ENCODE results near the gene SGMS2.

SGMS2 gene

DNA sequence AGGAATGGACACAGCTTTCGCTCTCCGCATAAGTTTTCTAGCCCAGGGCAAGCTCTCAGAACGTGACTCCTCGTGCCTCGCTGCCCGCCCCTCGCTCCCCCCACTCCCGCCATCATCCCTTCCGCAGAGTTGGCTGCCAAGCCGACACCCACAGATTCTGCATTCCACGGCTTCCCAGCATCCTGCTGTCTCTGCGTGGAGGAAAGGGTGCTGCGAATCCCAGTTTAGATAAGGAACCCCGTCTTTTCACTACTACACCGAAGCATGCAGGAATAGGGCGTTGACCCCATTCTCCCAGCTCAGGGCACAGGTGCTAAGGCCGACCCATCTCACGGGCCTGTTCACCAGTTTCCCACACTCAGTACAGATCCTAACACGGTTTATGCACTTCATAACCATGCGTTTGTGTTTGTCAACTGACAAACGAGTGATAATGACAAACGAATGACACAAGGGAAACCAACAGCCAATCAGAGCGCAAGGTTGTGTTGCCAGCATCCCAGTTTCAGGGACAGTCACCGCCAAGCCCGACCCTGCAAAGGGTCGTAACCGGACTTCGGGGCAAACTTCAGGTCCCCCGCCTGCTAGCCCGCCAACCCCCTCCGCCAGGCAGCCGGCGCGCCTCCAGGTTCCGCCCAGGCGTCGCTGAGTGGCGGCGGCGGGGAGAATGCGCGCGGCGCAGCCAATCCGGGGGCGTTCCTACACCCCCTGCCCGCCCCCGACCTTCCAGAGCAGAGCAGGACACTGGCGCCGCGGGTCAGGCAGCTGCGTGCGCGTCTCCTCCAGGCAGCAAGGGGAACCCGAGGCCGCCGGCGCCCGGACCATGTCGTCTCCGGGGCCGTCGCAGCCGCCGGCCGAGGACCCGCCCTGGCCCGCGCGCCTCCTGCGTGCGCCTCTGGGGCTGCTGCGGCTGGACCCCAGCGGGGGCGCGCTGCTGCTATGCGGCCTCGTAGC is 106.4 kb downstream of the SGMS2 start, which contains the start of gene CYP2U1:
CYP2U1 (plus strand) TSS at position 729 of the 954 bp plus-strand sequence; CDS start at position 824, 95 bp downstream.
- Histone ChIP-seq H3K36me3 (ENCODE audit: insufficient read depth, low read length) (no peaks in the 10 kb centered on the region), H3K9ac (ENCODE audit: low read depth, low read length) (peak within 1 kb of the TSS; percentile 61), H3K4me1 (ENCODE audit: insufficient read depth, low read length) (no peaks in the 10 kb centered on the region), H3K9me3 (ENCODE audit: control insufficient read depth, insufficient read depth, low read length) (no peaks in the 10 kb centered on the region)

DNA sequence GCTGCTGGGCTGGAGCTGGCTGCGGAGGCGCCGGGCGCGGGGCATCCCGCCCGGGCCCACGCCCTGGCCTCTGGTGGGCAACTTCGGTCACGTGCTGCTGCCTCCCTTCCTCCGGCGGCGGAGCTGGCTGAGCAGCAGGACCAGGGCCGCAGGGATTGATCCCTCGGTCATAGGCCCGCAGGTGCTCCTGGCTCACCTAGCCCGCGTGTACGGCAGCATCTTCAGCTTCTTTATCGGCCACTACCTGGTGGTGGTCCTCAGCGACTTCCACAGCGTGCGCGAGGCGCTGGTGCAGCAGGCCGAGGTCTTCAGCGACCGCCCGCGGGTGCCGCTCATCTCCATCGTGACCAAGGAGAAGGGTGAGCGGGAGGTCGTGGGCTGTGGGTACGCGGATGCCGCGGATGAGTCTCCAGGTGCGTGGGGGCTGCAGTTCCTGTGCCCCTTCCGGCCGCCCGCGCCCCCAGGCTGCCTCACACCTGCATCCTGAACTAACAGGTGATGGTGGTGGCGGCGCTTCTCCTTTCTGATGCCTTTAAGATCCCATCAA is 107.1 kb downstream of the SGMS2 start:
- Histone ChIP-seq H3K9ac (ENCODE audit: low read depth, low read length) (peak overlapping the region; percentile 61), H3K36me3 (ENCODE audit: insufficient read depth, low read length) (no peaks in the 10 kb centered on the region), H3K9me3 (ENCODE audit: control insufficient read depth, insufficient read depth, low read length) (no peaks in the 10 kb centered on the region), H3K4me1 (ENCODE audit: insufficient read depth, low read length) (no peaks in the 10 kb centered on the region)

DNA sequence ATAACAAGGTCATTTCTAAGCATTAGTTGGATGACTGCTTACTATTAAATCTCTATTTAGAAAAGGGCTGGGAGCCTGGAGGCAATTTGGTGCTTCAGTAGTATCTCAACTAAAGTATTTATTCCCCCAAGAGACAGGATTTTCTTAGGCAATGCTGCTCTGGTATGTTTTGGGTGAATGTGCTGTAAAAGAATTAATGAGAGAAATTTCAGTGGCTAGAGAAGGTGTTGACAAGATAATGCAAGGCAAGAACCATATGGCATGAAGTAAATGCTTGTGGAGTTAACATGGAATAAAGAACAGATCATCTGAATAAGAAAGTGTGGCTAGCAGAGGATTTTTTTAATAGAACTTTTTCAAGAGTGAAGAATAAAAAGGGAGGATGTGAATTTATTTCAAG is 110.5 kb downstream of the SGMS2 start:
- no peaks in the 10 kb centered on the region for H3K36me3 ChIP-seq (ENCODE audit: insufficient read depth, low read length)
- H3K4me1 ChIP-seq (ENCODE audit: insufficient read depth, low read length), result no peaks in the 10 kb centered on the region
- H3K9me3 ChIP-seq (ENCODE audit: control insufficient read depth, insufficient read depth, low read length), result no peaks in the 10 kb centered on the region
- no peak overlapping the region for H3K9ac ChIP-seq (ENCODE audit: low read depth, low read length)

DNA sequence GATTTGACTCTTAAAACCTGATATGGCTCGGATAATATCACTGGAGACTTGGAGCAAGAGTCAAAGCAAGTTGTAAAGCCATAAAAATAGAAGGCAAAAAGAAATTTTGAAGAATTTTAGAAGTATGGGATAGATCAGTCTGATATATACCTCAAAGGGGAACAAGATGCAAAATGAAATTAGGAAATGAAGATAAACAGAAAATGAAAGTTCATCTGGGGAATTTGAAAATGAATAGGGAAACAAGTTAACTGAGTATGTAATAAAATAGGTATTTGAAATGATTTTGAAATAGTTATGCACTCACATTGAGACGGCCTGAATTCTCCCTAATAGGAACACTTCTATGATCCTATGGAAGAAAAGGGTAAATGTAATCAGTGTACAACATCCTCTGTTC is 112.3 kb downstream of the SGMS2 start:
- no peaks in the 10 kb centered on the region for H3K36me3 ChIP-seq (ENCODE audit: insufficient read depth, low read length)
- no peaks in the 10 kb centered on the region for H3K4me1 ChIP-seq (ENCODE audit: insufficient read depth, low read length)
- no peaks in the 10 kb centered on the region for H3K9me3 ChIP-seq (ENCODE audit: control insufficient read depth, insufficient read depth, low read length)
- H3K9ac ChIP-seq (ENCODE audit: low read depth, low read length), result no peak overlapping the region

DNA sequence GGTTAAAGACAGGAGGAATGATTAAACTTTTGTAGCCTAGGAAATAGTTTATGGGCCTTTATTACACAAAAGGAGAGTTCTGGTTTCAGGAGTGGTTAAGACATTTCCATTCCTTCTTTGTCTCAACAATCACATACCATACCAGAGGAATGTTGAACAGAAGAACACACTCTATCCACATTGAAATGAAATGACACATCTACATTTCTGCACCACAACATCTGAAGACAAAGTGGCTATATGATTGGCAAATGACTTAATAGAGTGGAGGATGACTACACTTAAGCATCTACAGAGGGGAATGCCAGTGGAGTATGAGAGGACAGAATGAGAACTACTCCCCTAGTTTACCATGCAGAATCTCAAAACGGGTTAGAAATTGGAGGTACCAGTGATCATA is 114.6 kb downstream of the SGMS2 start:
- no peaks in the 10 kb centered on the region; the same call in 1 of the 2 replicates for H3K36me3 ChIP-seq (ENCODE audit: insufficient read depth, low read length)
- H3K9ac ChIP-seq (ENCODE audit: low read depth, low read length), result no peak overlapping the region
- no peaks in the 10 kb centered on the region for H3K4me1 ChIP-seq (ENCODE audit: insufficient read depth, low read length)
- H3K9me3 ChIP-seq (ENCODE audit: control insufficient read depth, insufficient read depth, low read length), result no peaks in the 10 kb centered on the region

DNA sequence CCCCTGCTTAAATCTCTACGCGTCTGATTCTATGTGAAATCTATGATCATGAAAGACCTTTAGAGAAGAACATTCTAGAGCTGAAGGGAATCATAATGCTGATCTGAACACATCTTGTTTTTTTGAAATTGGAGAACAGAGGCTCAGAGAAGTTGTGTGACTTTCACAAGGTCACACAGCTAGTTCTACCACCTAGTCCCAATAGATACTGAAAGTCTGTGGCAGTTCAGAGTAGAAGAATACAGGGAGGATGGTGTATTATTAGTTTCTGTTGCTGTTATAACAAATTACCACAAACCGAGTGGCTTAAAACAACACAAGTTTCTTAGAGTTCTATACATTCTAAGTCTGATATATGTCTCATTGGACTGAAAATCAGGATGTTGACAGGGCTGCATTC is 121.1 kb downstream of the SGMS2 start:
- Histone ChIP-seq H3K4me1 (ENCODE audit: insufficient read depth, low read length) (no peaks in the 10 kb centered on the region), H3K9me3 (ENCODE audit: control insufficient read depth, insufficient read depth, low read length) (no peaks in the 10 kb centered on the region), H3K9ac (ENCODE audit: low read depth, low read length) (no peak overlapping the region), H3K36me3 (ENCODE audit: insufficient read depth, low read length) (peaks cover 7% of the 10 kb centered on the region)

DNA sequence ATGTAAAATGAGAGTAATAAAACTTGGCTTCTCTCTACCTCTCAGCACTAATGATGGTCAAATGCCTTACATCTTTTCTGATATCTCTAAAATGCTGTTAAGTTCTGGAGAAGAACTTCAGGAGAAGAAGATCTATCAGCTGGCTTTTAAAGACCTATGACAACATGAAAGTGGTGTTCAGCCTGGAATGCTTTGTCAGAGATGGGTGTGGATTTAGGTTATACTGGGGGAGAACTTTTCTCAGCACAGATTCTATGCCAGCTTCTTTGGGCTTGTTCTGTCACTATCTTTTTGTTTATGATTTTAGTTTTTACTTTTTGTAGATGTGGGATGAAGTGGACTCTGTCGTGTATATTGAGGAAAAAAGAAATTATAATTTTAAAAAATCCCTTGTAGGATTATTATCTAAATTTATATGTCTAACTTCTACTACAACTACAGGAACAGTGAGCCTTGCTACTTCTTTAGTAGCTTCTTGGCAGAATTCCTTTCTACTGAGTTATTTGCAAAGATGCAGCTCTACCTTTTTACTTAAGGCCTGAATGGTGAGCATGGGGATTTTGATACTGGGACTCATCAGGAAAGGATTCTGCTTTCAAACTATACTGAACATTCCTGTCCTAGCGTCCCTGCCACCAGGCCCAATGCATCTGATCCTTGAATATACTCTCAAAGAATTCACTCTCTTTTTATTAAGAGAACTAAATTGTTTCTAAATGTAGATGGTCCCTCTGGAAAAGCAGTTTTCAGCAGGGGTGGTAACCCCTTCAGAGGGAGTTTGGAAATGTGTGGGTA is 126.2 kb downstream of the SGMS2 start:
- Histone ChIP-seq H3K9ac (ENCODE audit: low read depth, low read length) (no peak overlapping the region), H3K9me3 (ENCODE audit: control insufficient read depth, insufficient read depth, low read length) (no peaks in the 10 kb centered on the region; the same call in 1 of the 2 replicates), H3K4me1 (ENCODE audit: insufficient read depth, low read length) (no peaks in the 10 kb centered on the region), H3K36me3 (ENCODE audit: insufficient read depth, low read length) (peaks cover 6% of the 10 kb centered on the region)

DNA sequence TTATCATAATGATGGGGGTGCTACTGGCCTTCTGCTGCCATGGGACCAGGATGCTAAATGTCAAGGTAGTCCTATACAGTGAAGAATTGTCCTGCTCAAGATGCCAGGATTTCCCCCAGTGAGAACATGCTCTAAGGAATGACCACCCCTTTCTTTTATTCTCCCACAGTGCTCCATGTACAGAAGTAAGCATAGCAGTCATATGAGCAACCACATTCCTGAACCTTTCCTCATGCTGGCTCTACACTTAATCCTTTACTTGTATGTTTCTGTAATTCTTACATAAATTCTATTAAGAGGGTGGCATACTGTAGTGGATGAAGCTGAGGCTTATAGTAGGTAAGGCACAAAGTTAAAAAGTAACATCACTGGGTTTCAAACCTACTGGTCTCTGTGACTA is 126.8 kb downstream of the SGMS2 start:
- H3K36me3 ChIP-seq (ENCODE audit: insufficient read depth, low read length), result peaks cover 6% of the 10 kb centered on the region
- H3K4me1 ChIP-seq (ENCODE audit: insufficient read depth, low read length), result no peaks in the 10 kb centered on the region
- H3K9ac ChIP-seq (ENCODE audit: low read depth, low read length), result no peak overlapping the region
- no peaks in the 10 kb centered on the region; the same call in 1 of the 2 replicates for H3K9me3 ChIP-seq (ENCODE audit: control insufficient read depth, insufficient read depth, low read length)

DNA sequence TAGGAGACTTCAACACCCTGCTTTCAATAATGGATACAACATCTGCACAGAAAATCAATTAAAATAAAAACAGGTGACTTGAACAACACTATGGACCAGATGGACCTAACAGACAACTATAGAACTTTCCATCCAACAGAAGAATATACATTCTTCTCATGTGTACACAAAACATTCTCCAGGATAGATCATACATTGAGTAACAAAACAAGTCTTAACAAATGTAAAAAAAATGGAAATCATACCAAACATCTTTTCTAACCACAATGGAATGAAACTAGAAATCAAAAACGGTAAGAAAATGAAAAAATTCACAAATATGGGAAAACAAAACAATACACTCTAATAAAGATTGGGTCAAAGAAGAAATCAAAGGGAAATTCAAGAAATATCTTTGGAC is 131.3 kb downstream of the SGMS2 start:
- Histone ChIP-seq H3K9ac (ENCODE audit: low read depth, low read length) (no peak overlapping the region), H3K36me3 (ENCODE audit: insufficient read depth, low read length) (peaks cover 3% of the 10 kb centered on the region; the same call in 1 of the 2 replicates), H3K9me3 (ENCODE audit: control insufficient read depth, insufficient read depth, low read length) (no peaks in the 10 kb centered on the region; the same call in 1 of the 2 replicates), H3K4me1 (ENCODE audit: insufficient read depth, low read length) (no peaks in the 10 kb centered on the region)
